ENCODE results near the gene DYRK1A.
A peak's percentile ranks its signal among the peaks of the same experiment; 100 is the strongest.

Gene DYRK1A

GRCh38 chr21:37560385-37560784 lies 193.8 kb downstream of the DYRK1A start:
- Mint-ChIP-seq H3K4me3 (no peak overlapping the region), H3K27ac (no peak overlapping the region), H3K36me3 (ENCODE audit: low read depth) (no peaks in the 10 kb centered on the region), H3K4me1 (ENCODE audit: low read depth) (peaks cover 18% of the 10 kb centered on the region), H3K27me3 (ENCODE audit: low read depth) (no peaks in the 10 kb centered on the region), H3K9me3 (no peaks in the 10 kb centered on the region)

GRCh38 chr21:37561506-37561905 lies 194.9 kb downstream of the DYRK1A start:
- Mint-ChIP-seq H3K27ac (no peak overlapping the region), H3K9me3 (no peaks in the 10 kb centered on the region), H3K4me3 (no peak overlapping the region), H3K36me3 (ENCODE audit: low read depth) (no peaks in the 10 kb centered on the region), H3K27me3 (ENCODE audit: low read depth) (no peaks in the 10 kb centered on the region), H3K4me1 (ENCODE audit: low read depth) (peaks cover 24% of the 10 kb centered on the region)

GRCh38 chr21:37561941-37562919 lies 195.7 kb downstream of the DYRK1A start:
- no peaks in the 10 kb centered on the region for H3K9me3 Mint-ChIP-seq
- peak overlapping the region; percentile 100 for H3K27ac Mint-ChIP-seq
- H3K4me3 Mint-ChIP-seq = peak overlapping the region; percentile 93
- no peaks in the 10 kb centered on the region for H3K27me3 Mint-ChIP-seq (ENCODE audit: low read depth)
- H3K36me3 Mint-ChIP-seq (ENCODE audit: low read depth) = no peaks in the 10 kb centered on the region
- peaks cover 24% of the 10 kb centered on the region for H3K4me1 Mint-ChIP-seq (ENCODE audit: low read depth)

- no peaks in the 10 kb centered on the region for H3K27me3 Mint-ChIP-seq (ENCODE audit: low read depth)
- peak overlapping the region; percentile 100 for H3K27ac Mint-ChIP-seq
- no peaks in the 10 kb centered on the region for H3K36me3 Mint-ChIP-seq (ENCODE audit: low read depth)
- H3K9me3 Mint-ChIP-seq = no peaks in the 10 kb centered on the region
- H3K4me3 Mint-ChIP-seq = peak overlapping the region; percentile 93
- H3K4me1 Mint-ChIP-seq (ENCODE audit: low read depth) = peaks cover 24% of the 10 kb centered on the region
Measured at GRCh38 chr21:37562920-37563640, 196.5 kb downstream of the DYRK1A start.

GRCh38 chr21:37563641-37564340 lies 197.2 kb downstream of the DYRK1A start:
- H3K9me3 Mint-ChIP-seq = no peaks in the 10 kb centered on the region
- peaks cover 24% of the 10 kb centered on the region for H3K4me1 Mint-ChIP-seq (ENCODE audit: low read depth)
- H3K27ac Mint-ChIP-seq = peak overlapping the region; percentile 100
- no peaks in the 10 kb centered on the region for H3K36me3 Mint-ChIP-seq (ENCODE audit: low read depth)
- peaks cover 2% of the 10 kb centered on the region for H3K27me3 Mint-ChIP-seq (ENCODE audit: low read depth)
- peak overlapping the region; percentile 93 for H3K4me3 Mint-ChIP-seq

- Mint-ChIP-seq H3K27me3 (ENCODE audit: low read depth) (peaks cover 4% of the 10 kb centered on the region), H3K36me3 (ENCODE audit: low read depth) (no peaks in the 10 kb centered on the region), H3K27ac (peak overlapping the region; percentile 100), H3K4me1 (ENCODE audit: low read depth) (peaks cover 24% of the 10 kb centered on the region), H3K4me3 (peak overlapping the region; percentile 93), H3K9me3 (no peaks in the 10 kb centered on the region)
Measured at GRCh38 chr21:37564341-37564923, 197.9 kb downstream of the DYRK1A start.

- H3K36me3 Mint-ChIP-seq (ENCODE audit: low read depth) = no peaks in the 10 kb centered on the region
- H3K4me1 Mint-ChIP-seq (ENCODE audit: low read depth) = peaks cover 24% of the 10 kb centered on the region
- H3K27ac Mint-ChIP-seq = peak overlapping the region; percentile 100
- H3K27me3 Mint-ChIP-seq (ENCODE audit: low read depth) = peaks cover 5% of the 10 kb centered on the region
- H3K4me3 Mint-ChIP-seq = peak overlapping the region; percentile 93
- no peaks in the 10 kb centered on the region for H3K9me3 Mint-ChIP-seq
Measured at GRCh38 chr21:37564924-37565529, 198.5 kb downstream of the DYRK1A start.

- Mint-ChIP-seq H3K27me3 (ENCODE audit: low read depth) (peaks cover 8% of the 10 kb centered on the region), H3K4me3 (peak overlapping the region; percentile 29), H3K27ac (peak overlapping the region; percentile 77), H3K9me3 (no peaks in the 10 kb centered on the region), H3K36me3 (ENCODE audit: low read depth) (no peaks in the 10 kb centered on the region), H3K4me1 (ENCODE audit: low read depth) (peaks cover 24% of the 10 kb centered on the region)
Measured at GRCh38 chr21:37565530-37566223, 199.1 kb downstream of the DYRK1A start.

GRCh38 chr21:37566790-37567615 lies 200.4 kb downstream of the DYRK1A start:
- H3K4me1 Mint-ChIP-seq (ENCODE audit: low read depth) = peaks cover 22% of the 10 kb centered on the region
- no peaks in the 10 kb centered on the region for H3K9me3 Mint-ChIP-seq
- no peak overlapping the region for H3K27ac Mint-ChIP-seq
- H3K36me3 Mint-ChIP-seq (ENCODE audit: low read depth) = no peaks in the 10 kb centered on the region
- H3K27me3 Mint-ChIP-seq (ENCODE audit: low read depth) = peaks cover 14% of the 10 kb centered on the region
- no peak overlapping the region for H3K4me3 Mint-ChIP-seq

- no peak overlapping the region for H3K4me3 Mint-ChIP-seq
- no peak overlapping the region for H3K27ac Mint-ChIP-seq
- H3K4me1 Mint-ChIP-seq (ENCODE audit: low read depth) = peaks cover 17% of the 10 kb centered on the region
- H3K36me3 Mint-ChIP-seq (ENCODE audit: low read depth) = no peaks in the 10 kb centered on the region
- peaks cover 18% of the 10 kb centered on the region for H3K27me3 Mint-ChIP-seq (ENCODE audit: low read depth)
- H3K9me3 Mint-ChIP-seq = no peaks in the 10 kb centered on the region
Measured at GRCh38 chr21:37568415-37568814, 201.8 kb downstream of the DYRK1A start.

GRCh38 chr21:37568916-37569315 lies 202.3 kb downstream of the DYRK1A start:
- peaks cover 18% of the 10 kb centered on the region for H3K27me3 Mint-ChIP-seq (ENCODE audit: low read depth)
- H3K4me1 Mint-ChIP-seq (ENCODE audit: low read depth) = peaks cover 17% of the 10 kb centered on the region
- H3K27ac Mint-ChIP-seq = no peak overlapping the region
- H3K9me3 Mint-ChIP-seq = no peaks in the 10 kb centered on the region
- H3K4me3 Mint-ChIP-seq = no peak overlapping the region
- no peaks in the 10 kb centered on the region for H3K36me3 Mint-ChIP-seq (ENCODE audit: low read depth)

GRCh38 chr21:37571442-37571841 lies 204.9 kb downstream of the DYRK1A start:
- no peak overlapping the region for H3K27ac Mint-ChIP-seq
- no peaks in the 10 kb centered on the region for H3K9me3 Mint-ChIP-seq
- H3K4me1 Mint-ChIP-seq (ENCODE audit: low read depth) = no peaks in the 10 kb centered on the region
- no peak overlapping the region for H3K4me3 Mint-ChIP-seq
- peaks cover 18% of the 10 kb centered on the region for H3K27me3 Mint-ChIP-seq (ENCODE audit: low read depth)
- H3K36me3 Mint-ChIP-seq (ENCODE audit: low read depth) = no peaks in the 10 kb centered on the region

GRCh38 chr21:37574316-37574715 lies 207.7 kb downstream of the DYRK1A start:
- H3K9me3 Mint-ChIP-seq = peaks cover 15% of the 10 kb centered on the region
- peaks cover 14% of the 10 kb centered on the region for H3K27me3 Mint-ChIP-seq (ENCODE audit: low read depth)
- no peaks in the 10 kb centered on the region for H3K36me3 Mint-ChIP-seq (ENCODE audit: low read depth)
- H3K4me3 Mint-ChIP-seq = no peak overlapping the region
- no peak overlapping the region for H3K27ac Mint-ChIP-seq
- H3K4me1 Mint-ChIP-seq (ENCODE audit: low read depth) = no peaks in the 10 kb centered on the region
